Gastrocnemius medialis (tissue), 4 donors: ENCODE data around the gene ATP2B1.

Experiments used
- POLR2A ChIP-seq, 2 donors: fragments of 450-650 bp; IDR thresholded peaks; one replicate each; pipeline ENCODE4 v1.6.1; 2017; ENCODE audit warnings: antibody characterized with exemption in 2 of 2, mild to moderate bottlenecking in 2 of 2, moderate library complexity in 2 of 2
- TF ChIP-seq, protein P1 (sequence below), 5 experiments: fragments of 450-650 bp in 3 of 5; fragments of 200-600 bp in 2 of 5; sonication (generic) in 2 of 5; IDR thresholded peaks in 4 of 5; conservative IDR thresholded peaks in 1 of 5; 1 replicate in 4 of 5; 2 replicates in 1 of 5; pipeline ENCODE4 v1.5.1; 2016 to 2019; ENCODE audit warnings: antibody characterized with exemption in 5 of 5, mild to moderate bottlenecking in 3 of 5, moderate library complexity in 3 of 5

DNA sequence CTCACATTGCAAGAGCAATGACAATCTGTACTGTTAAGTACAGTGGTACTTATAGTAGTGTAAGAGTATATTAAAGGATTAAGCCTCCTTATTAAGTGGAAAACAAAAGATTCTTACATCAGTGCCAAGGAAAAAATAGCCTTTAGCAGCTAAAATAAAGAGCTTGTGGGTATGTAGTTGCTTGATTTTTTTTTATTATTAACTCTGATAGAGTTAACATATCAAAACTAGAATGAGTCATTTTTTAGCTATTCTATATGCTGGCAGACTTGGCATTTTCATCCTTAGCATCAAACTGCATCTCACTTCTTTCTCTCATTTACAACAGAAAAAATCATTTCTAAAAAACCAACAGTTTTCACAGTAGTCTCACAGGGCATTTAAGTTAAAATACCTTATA is 86.5 kb downstream of the ATP2B1 start:
- TF ChIP-seq, protein P1, sequence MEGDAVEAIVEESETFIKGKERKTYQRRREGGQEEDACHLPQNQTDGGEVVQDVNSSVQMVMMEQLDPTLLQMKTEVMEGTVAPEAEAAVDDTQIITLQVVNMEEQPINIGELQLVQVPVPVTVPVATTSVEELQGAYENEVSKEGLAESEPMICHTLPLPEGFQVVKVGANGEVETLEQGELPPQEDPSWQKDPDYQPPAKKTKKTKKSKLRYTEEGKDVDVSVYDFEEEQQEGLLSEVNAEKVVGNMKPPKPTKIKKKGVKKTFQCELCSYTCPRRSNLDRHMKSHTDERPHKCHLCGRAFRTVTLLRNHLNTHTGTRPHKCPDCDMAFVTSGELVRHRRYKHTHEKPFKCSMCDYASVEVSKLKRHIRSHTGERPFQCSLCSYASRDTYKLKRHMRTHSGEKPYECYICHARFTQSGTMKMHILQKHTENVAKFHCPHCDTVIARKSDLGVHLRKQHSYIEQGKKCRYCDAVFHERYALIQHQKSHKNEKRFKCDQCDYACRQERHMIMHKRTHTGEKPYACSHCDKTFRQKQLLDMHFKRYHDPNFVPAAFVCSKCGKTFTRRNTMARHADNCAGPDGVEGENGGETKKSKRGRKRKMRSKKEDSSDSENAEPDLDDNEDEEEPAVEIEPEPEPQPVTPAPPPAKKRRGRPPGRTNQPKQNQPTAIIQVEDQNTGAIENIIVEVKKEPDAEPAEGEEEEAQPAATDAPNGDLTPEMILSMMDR (IDR thresholded peaks at IDR 0.05 in 4 of 5, conservative IDR thresholded peaks at IDR 0.05 in 1 of 5): no peak
- TF ChIP-seq POLR2A (IDR thresholded peaks at IDR 0.05): no peak
